Adipose tissue (tissue), 3 donors: Measurements from ENCODE around the gene GBP3. TPM values are rescaled to one million over a fixed set of nuclear protein-coding genes. Genes with fewer than 3 reads are reported as not detected.
"Not testable (repeated sequence)": the region's sequence is repeated elsewhere in the genome, so short reads cannot be mapped to it uniquely, and the experiment has no call there.

Experiments used
- H3K27ac ChIP-seq: one replicate; pipeline ENCODE4 v1.5.1; 2013; ENCODE audit warnings: low read depth, low read length
- WGBS, 3 donors: extraction: QIAGEN DNeasy Blood & Tissue Kit; methylation state at CpG; one replicate each; pipeline ENCODE4 v1.1.7; 2013; 5-methylcytosine and 5-hydroxymethylcytosine counted together
- polyA plus RNA-seq, 3 donors: library from polyadenylated mRNA; stranded (reverse); fragments of 200-250 nt; gene quantifications; one replicate each; pipeline ENCODE4 v1.2.3, GENCODE V29; 2013
- donor health status: healthy with polysubstance abuse.
- donor health status: Bipolar disorder and iron deficiency.
- donor health status: healthy.

GBP3 gene
- polyA plus RNA-seq, 3 donors: 2.3 to 12.9 (median 2.6) TPM

- WGBS, 3 donors: 95 to 98% (median 97%) methylated on average over 7 of the region's 7 CpGs
Measured at GRCh38 chr1:89042491-89042890, 19.8 kb upstream of the GBP3 start.

GRCh38 chr1:89041721-89042120 is 19.1 kb upstream of the GBP3 start:
- H3K27ac ChIP-seq: no peak overlapping the region
- WGBS, 3 donors: 93 to 94% (median 94%) methylated on average over 1 of the region's 1 CpG

More at GRCh38 chr1:89042491-89042890, 19.8 kb upstream of the GBP3 start:
- no peak overlapping the region for H3K27ac ChIP-seq

GRCh38 chr1:89041119-89041641 is 18.5 kb upstream of the GBP3 start:
- WGBS, 3 donors: 79 to 88% (median 87%) methylated on average over 3 of the region's 3 CpGs
- H3K27ac ChIP-seq: no peak overlapping the region

GRCh38 chr1:89040315-89040626 is 17.6 kb upstream of the GBP3 start:
- H3K27ac ChIP-seq: no peak overlapping the region
- 88 to 97% (median 96%) methylated on average over 1 of the region's 1 CpG for WGBS, 3 donors

- H3K27ac ChIP-seq: no peak overlapping the region
- 79 to 82% (median 80%) methylated on average over 1 of the region's 1 CpG for WGBS, 3 donors
Measured at GRCh38 chr1:89037186-89037585, 14.5 kb upstream of the GBP3 start.

- H3K27ac ChIP-seq: no peak overlapping the region
- WGBS, 3 donors: 76 to 88% (median 83%) methylated on average over 1 of the region's 1 CpG
Measured at GRCh38 chr1:89035080-89035479, 12.4 kb upstream of the GBP3 start.

GRCh38 chr1:89034004-89034403 is 11.3 kb upstream of the GBP3 start:
- H3K27ac ChIP-seq: not testable (repeated sequence)
- 91 to 95% (median 94%) methylated on average over 5 of the region's 5 CpGs for WGBS, 3 donors

GRCh38 chr1:89029051-89029450 is 6.4 kb upstream of the GBP3 start:
- WGBS, 3 donors: 75 to 81% (median 76%) methylated on average over 2 of the region's 2 CpGs
- H3K27ac ChIP-seq: not testable (repeated sequence)

GRCh38 chr1:89025928-89026327 is 3.3 kb upstream of the GBP3 start:
- 86 to 93% (median 87%) methylated on average over 3 of the region's 3 CpGs for WGBS, 3 donors
- H3K27ac ChIP-seq: no peak overlapping the region

- no peak overlapping the region for H3K27ac ChIP-seq
Measured at GRCh38 chr1:89023026-89023425, 360 bp upstream of the GBP3 start.

GRCh38 chr1:89018318-89018717 is 4.3 kb downstream of the GBP3 start:
- WGBS, 3 donors: 31 to 78% (median 69%) methylated on average over 3 of the region's 3 CpGs
- H3K27ac ChIP-seq: not testable (repeated sequence)

GRCh38 chr1:89008511-89008910 is 14.2 kb downstream of the GBP3 start:
- no peak overlapping the region for H3K27ac ChIP-seq
- 84 to 93% (median 87%) methylated on average over 4 of the region's 4 CpGs for WGBS, 3 donors

- H3K27ac ChIP-seq: no peak overlapping the region
- 78 to 91% (median 84%) methylated on average over 9 of the region's 9 CpGs for WGBS, 3 donors
Measured at GRCh38 chr1:89005286-89006151, 17.1 kb downstream of the GBP3 start.

- H3K27ac ChIP-seq: not testable (repeated sequence)
Measured at GRCh38 chr1:89002176-89002575, 20.5 kb downstream of the GBP3 start.

GRCh38 chr1:89001510-89001909 is 21.2 kb downstream of the GBP3 start:
- no peak overlapping the region for H3K27ac ChIP-seq

GRCh38 chr1:88998716-88999115 is 23.9 kb downstream of the GBP3 start:
- WGBS, 3 donors: 0 to 7% (median 0%) methylated on average over 2 of the region's 2 CpGs
- no peak overlapping the region for H3K27ac ChIP-seq

- no peak overlapping the region for H3K27ac ChIP-seq
- WGBS, 3 donors: 68 to 87% (median 84%) methylated on average over 1 of the region's 1 CpG
Measured at GRCh38 chr1:88990426-88990825, 32.2 kb downstream of the GBP3 start.

- H3K27ac ChIP-seq: no peak overlapping the region
- WGBS, 3 donors: 93 to 96% (median 94%) methylated on average over 4 of the region's 4 CpGs
Measured at GRCh38 chr1:88985692-88986091, 37.0 kb downstream of the GBP3 start.

GRCh38 chr1:88985032-88985431 is 37.6 kb downstream of the GBP3 start:
- 4 to 39% (median 21%) methylated on average over 1 of the region's 1 CpG for WGBS, 3 donors
- H3K27ac ChIP-seq: no peak overlapping the region

GRCh38 chr1:88984569-88984968 is 38.1 kb downstream of the GBP3 start:
- WGBS, 3 donors: 50 to 66% (median 52%) methylated on average over 1 of the region's 1 CpG
- no peak overlapping the region for H3K27ac ChIP-seq
